ENCODE measurements around the gene OSBPL3. TPM values are rescaled to one million over a fixed set of nuclear protein-coding genes. Genes with fewer than 3 reads are reported as not detected.

Gene OSBPL3
- polyA plus RNA-seq, 1 of the 3 experiments (the other 2 are of a cell fraction): 23.2 TPM

DNA sequence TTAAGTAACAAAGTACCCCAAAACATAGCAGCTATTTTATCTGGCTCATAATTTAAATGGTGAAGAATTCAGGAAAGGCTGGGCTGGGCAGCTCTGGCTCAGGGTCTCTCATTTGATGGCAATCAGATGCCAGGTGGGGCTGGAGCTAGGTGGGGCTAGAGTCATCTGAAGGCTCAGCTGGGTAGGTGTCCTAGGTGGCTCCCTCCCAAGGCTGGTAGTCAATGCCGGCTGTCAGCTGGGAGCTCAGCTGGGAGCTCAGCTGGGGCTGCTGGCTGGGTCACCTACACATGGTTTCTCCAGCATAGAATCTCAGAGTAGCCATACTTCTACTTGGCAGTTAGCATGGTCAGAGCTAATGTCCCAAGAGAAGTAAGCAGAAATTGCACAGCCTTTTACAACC is 34.1 kb downstream of the OSBPL3 start:
- Histone ChIP-seq H4K20me1 (ENCODE audit: insufficient read depth) (no peaks in the 10 kb centered on the region), H3K4me3 (ENCODE audit: low read depth in 2 of 2, low read length in 1 of 2) (no peak overlapping the region), H3K9ac (no peak overlapping the region), H3F3A (replicated peaks; ENCODE audit: insufficient read depth) (peaks cover 28% of the 10 kb centered on the region), H3K9me3 (no peaks in the 10 kb centered on the region), H3K9me2 (no peaks in the 10 kb centered on the region), H3K4me1 (ENCODE audit: control insufficient read depth in 1 of 2, insufficient read depth in 2 of 2, low read depth in 1 of 2, low read length in 1 of 2) (peaks cover 8 to 25% of the 10 kb centered on the region in 2 experiments; a peak in 3 of 4 replicates), H3K36me3 (replicated peaks in 1 of 2; ENCODE audit: control insufficient read depth in 1 of 2, insufficient read depth in 2 of 2, low read length in 1 of 2) (no peaks in the 10 kb centered on the region), H3K4me2 (no peak overlapping the region), H3K27me3 (ENCODE audit: insufficient read depth) (no peaks in the 10 kb centered on the region), H2AFZ (ENCODE audit: low read depth) (no peak overlapping the region), H3K27ac (ENCODE audit: low read depth in 2 of 2, low read length in 1 of 2) (no peak overlapping the region), H3K79me2 (ENCODE audit: insufficient read depth) (peaks cover 89% of the 10 kb centered on the region)
- CTCF ChIA-PET: interaction anchor here (1.0 to 2.8 kb wide), 6 partner anchors 7 to 153 kb away, joined by 3 to 10 read pairs (median 5); no protein-coding TSS in a partner anchor
- WGBS (ENCODE audit: low lambda C conversion rate): 0% methylated on average over 1 of the region's 1 CpG
- DNase-seq: no peak
- POLR2A ChIA-PET: no interaction called here
- TF ChIP-seq YY1 (IDR thresholded peaks at IDR 0.05; ENCODE audit: low read depth) (no peak), EP300 (IDR thresholded peaks at IDR 0.05; ENCODE audit: borderline replicate concordance in 1 of 2, low read depth in 1 of 2, low read length in 1 of 2) (no peak), JUND (IDR thresholded peaks at IDR 0.05) (no peak), ELF1 (IDR thresholded peaks at IDR 0.05) (no peak), SIN3A (IDR thresholded peaks at IDR 0.05; ENCODE audit: borderline replicate concordance, low read depth, low read length) (no peak)
- TF ChIP-seq, protein P1, sequence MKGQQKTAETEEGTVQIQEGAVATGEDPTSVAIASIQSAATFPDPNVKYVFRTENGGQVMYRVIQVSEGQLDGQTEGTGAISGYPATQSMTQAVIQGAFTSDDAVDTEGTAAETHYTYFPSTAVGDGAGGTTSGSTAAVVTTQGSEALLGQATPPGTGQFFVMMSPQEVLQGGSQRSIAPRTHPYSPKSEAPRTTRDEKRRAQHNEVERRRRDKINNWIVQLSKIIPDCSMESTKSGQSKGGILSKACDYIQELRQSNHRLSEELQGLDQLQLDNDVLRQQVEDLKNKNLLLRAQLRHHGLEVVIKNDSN (IDR thresholded peaks at IDR 0.05; ENCODE audit: borderline replicate concordance, low read depth): no peak
- TF ChIP-seq, protein P2, sequence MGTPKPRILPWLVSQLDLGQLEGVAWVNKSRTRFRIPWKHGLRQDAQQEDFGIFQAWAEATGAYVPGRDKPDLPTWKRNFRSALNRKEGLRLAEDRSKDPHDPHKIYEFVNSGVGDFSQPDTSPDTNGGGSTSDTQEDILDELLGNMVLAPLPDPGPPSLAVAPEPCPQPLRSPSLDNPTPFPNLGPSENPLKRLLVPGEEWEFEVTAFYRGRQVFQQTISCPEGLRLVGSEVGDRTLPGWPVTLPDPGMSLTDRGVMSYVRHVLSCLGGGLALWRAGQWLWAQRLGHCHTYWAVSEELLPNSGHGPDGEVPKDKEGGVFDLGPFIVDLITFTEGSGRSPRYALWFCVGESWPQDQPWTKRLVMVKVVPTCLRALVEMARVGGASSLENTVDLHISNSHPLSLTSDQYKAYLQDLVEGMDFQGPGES (IDR thresholded peaks at IDR 0.05; ENCODE audit: low read depth, low read length): no peak
- TF ChIP-seq, protein P3, sequence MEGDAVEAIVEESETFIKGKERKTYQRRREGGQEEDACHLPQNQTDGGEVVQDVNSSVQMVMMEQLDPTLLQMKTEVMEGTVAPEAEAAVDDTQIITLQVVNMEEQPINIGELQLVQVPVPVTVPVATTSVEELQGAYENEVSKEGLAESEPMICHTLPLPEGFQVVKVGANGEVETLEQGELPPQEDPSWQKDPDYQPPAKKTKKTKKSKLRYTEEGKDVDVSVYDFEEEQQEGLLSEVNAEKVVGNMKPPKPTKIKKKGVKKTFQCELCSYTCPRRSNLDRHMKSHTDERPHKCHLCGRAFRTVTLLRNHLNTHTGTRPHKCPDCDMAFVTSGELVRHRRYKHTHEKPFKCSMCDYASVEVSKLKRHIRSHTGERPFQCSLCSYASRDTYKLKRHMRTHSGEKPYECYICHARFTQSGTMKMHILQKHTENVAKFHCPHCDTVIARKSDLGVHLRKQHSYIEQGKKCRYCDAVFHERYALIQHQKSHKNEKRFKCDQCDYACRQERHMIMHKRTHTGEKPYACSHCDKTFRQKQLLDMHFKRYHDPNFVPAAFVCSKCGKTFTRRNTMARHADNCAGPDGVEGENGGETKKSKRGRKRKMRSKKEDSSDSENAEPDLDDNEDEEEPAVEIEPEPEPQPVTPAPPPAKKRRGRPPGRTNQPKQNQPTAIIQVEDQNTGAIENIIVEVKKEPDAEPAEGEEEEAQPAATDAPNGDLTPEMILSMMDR (IDR thresholded peaks at IDR 0.05): no peak
- TF ChIP-seq, protein P4, sequence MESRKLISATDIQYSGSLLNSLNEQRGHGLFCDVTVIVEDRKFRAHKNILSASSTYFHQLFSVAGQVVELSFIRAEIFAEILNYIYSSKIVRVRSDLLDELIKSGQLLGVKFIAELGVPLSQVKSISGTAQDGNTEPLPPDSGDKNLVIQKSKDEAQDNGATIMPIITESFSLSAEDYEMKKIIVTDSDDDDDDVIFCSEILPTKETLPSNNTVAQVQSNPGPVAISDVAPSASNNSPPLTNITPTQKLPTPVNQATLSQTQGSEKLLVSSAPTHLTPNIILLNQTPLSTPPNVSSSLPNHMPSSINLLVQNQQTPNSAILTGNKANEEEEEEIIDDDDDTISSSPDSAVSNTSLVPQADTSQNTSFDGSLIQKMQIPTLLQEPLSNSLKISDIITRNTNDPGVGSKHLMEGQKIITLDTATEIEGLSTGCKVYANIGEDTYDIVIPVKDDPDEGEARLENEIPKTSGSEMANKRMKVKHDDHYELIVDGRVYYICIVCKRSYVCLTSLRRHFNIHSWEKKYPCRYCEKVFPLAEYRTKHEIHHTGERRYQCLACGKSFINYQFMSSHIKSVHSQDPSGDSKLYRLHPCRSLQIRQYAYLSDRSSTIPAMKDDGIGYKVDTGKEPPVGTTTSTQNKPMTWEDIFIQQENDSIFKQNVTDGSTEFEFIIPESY (IDR thresholded peaks at IDR 0.05; ENCODE audit: borderline replicate concordance, low read depth): no peak
- TF ChIP-seq, protein P5, sequence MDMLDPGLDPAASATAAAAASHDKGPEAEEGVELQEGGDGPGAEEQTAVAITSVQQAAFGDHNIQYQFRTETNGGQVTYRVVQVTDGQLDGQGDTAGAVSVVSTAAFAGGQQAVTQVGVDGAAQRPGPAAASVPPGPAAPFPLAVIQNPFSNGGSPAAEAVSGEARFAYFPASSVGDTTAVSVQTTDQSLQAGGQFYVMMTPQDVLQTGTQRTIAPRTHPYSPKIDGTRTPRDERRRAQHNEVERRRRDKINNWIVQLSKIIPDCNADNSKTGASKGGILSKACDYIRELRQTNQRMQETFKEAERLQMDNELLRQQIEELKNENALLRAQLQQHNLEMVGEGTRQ (IDR thresholded peaks at IDR 0.05; ENCODE audit: borderline replicate concordance, low read depth, low read length): no peak

Measured in SK-N-SH (cell line).